ENCODE results near the gene SLC27A2.

DNA sequence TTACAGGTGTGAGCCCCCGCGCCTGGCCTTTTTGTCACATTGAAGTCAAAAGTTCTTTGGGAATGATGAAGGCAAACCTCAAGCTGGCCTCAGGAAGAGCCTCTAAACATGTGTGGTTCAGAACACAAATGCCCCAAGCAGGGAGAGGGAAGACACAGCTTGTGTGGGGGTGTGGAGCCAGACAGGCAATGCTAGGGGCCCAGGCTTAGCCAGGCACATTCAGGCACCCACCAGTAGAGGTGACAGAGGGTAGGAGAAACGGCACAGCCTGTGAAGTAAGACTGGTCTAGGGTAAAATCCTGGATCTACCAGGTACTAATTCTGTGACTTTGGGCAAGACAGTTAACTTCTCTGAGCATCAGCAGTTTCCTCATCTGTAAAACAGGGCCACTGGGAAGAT lies 80.0 kb downstream of the SLC27A2 start:
- TF ChIP-seq CTCF (conservative IDR thresholded peaks at IDR 0.05; ENCODE audit: low read depth, low read length) (no peak), EZH2phosphoT487 (IDR thresholded peaks at IDR 0.05; ENCODE audit: borderline replicate concordance, low read length) (no peak), EZH2 (IDR thresholded peaks at IDR 0.05; ENCODE audit: low read length, unreplicated experiment) (no peak)

All from PC-3 (cell line).